Measurements from ENCODE around the gene SLC26A4.
A peak's percentile ranks its signal among the peaks of the same experiment; 100 is the strongest.

SLC26A4 gene

GRCh38 chr7:107696330-107696946 is 35.8 kb downstream of the SLC26A4 start:
- DNase-seq (ENCODE audit: low spot score) = no peak

GRCh38 chr7:107697321-107698049 is 36.9 kb downstream of the SLC26A4 start:
- no peak for DNase-seq (ENCODE audit: low spot score)

GRCh38 chr7:107700570-107700969 is 39.9 kb downstream of the SLC26A4 start:
- no peak for DNase-seq (ENCODE audit: low spot score)

- DNase-seq (ENCODE audit: low spot score) = no peak
These were observed 40.6 kb downstream of the SLC26A4 start for GRCh38 chr7:107701191-107701590.

- DNase-seq (ENCODE audit: low spot score) = no peak
These were observed 42.6 kb downstream of the SLC26A4 start for GRCh38 chr7:107703219-107703618.

- DNase-seq (ENCODE audit: low spot score) = no peak
These were observed 43.2 kb downstream of the SLC26A4 start for GRCh38 chr7:107703872-107704271.

GRCh38 chr7:107708956-107709355 is 48.3 kb downstream of the SLC26A4 start:
- DNase-seq (ENCODE audit: low spot score) = no peak

- DNase-seq (ENCODE audit: low spot score) = peak; percentile 52
These were observed 50.7 kb downstream of the SLC26A4 start for GRCh38 chr7:107711301-107711700.

GRCh38 chr7:107712025-107712424 is 51.4 kb downstream of the SLC26A4 start:
- DNase-seq (ENCODE audit: low spot score) = no peak

- no peak for DNase-seq (ENCODE audit: low spot score)
These were observed 52.3 kb downstream of the SLC26A4 start for GRCh38 chr7:107712896-107713295.

GRCh38 chr7:107715531-107715930 is 54.9 kb downstream of the SLC26A4 start:
- DNase-seq (ENCODE audit: low spot score) = no peak

- no peak for DNase-seq (ENCODE audit: low spot score)
These were observed 58.0 kb downstream of the SLC26A4 start for GRCh38 chr7:107718456-107719193.

- no peak for DNase-seq (ENCODE audit: low spot score)
These were observed 60.7 kb downstream of the SLC26A4 start for GRCh38 chr7:107721286-107721685.

- DNase-seq (ENCODE audit: low spot score) = no peak
These were observed 62.6 kb downstream of the SLC26A4 start for GRCh38 chr7:107723255-107723654.

GRCh38 chr7:107725138-107725740 is 64.6 kb downstream of the SLC26A4 start:
- peak; percentile 51 for DNase-seq (ENCODE audit: low spot score)

- DNase-seq (ENCODE audit: low spot score) = no peak
These were observed 65.9 kb downstream of the SLC26A4 start for GRCh38 chr7:107726356-107727130.

GRCh38 chr7:107728276-107728675 is 67.6 kb downstream of the SLC26A4 start:
- no peak for DNase-seq (ENCODE audit: low spot score)

- no peak for DNase-seq (ENCODE audit: low spot score)
These were observed 82.3 kb downstream of the SLC26A4 start for GRCh38 chr7:107742678-107743566.

GRCh38 chr7:107743567-107744344 is 83.1 kb downstream of the SLC26A4 start, which contains the start of gene CBLL1:
TSS of gene CBLL1 (plus strand) at chr7:107744142. CDS start at chr7:107744164, 22 bp downstream.
- DNase-seq (ENCODE audit: low spot score) = peak; percentile 98

- DNase-seq (ENCODE audit: low spot score) = no peak
These were observed 83.7 kb downstream of the SLC26A4 start for GRCh38 chr7:107744345-107744750.

Data from AG20443 (cell line).